H4 (cell line): ENCODE measurements around the gene GALNT18. TPM values are rescaled to one million over a fixed set of nuclear protein-coding genes. Genes with fewer than 3 reads are reported as not detected.

Source experiments
- DNase-seq: peaks from one replicate; pipeline ENCODE4 v3.0.0-alpha.2; 2015; ENCODE audit warnings: low spot score
- total RNA-seq: library from RNA; depleted of rRNA; stranded (reverse); fragments of >200 nt; shearing (Covaris generic); gene quantifications from 2 replicates; pipeline ENCODE4 v1.2.3, GENCODE V29; 2014

Gene GALNT18
- total RNA-seq, 1 experiment from 2014 or later = 5.0 TPM

GRCh38 chr11:11500744-11501487, 120.9 kb downstream of the GALNT18 start:
- no peak for DNase-seq

- no peak for DNase-seq
These were observed 122.5 kb downstream of the GALNT18 start for GRCh38 chr11:11499300-11499699.

GRCh38 chr11:11498195-11498594, 123.6 kb downstream of the GALNT18 start:
- DNase-seq = no peak

- no peak for DNase-seq
These were observed 124.9 kb downstream of the GALNT18 start for GRCh38 chr11:11496879-11497278.

- no peak for DNase-seq
These were observed 127.5 kb downstream of the GALNT18 start for GRCh38 chr11:11494348-11494747.

- DNase-seq = no peak
These were observed 128.1 kb downstream of the GALNT18 start for GRCh38 chr11:11493698-11494097.

- DNase-seq = no peak
These were observed 130.2 kb downstream of the GALNT18 start for GRCh38 chr11:11491589-11491988.

GRCh38 chr11:11491014-11491413, 130.8 kb downstream of the GALNT18 start:
- no peak for DNase-seq

GRCh38 chr11:11486423-11486822, 135.4 kb downstream of the GALNT18 start:
- DNase-seq = no peak

- DNase-seq = no peak
These were observed 135.8 kb downstream of the GALNT18 start for GRCh38 chr11:11486002-11486401.

- DNase-seq = no peak
These were observed 138.2 kb downstream of the GALNT18 start for GRCh38 chr11:11483627-11484026.

GRCh38 chr11:11482730-11483129, 139.1 kb downstream of the GALNT18 start:
- no peak for DNase-seq

GRCh38 chr11:11481371-11481770, 140.4 kb downstream of the GALNT18 start:
- DNase-seq = no peak

- no peak for DNase-seq
These were observed 140.8 kb downstream of the GALNT18 start for GRCh38 chr11:11480971-11481370.

GRCh38 chr11:11478687-11479086, 143.1 kb downstream of the GALNT18 start:
- no peak for DNase-seq

- no peak for DNase-seq
These were observed 143.9 kb downstream of the GALNT18 start for GRCh38 chr11:11477695-11478420.

GRCh38 chr11:11476971-11477645, 144.7 kb downstream of the GALNT18 start:
- DNase-seq = no peak

GRCh38 chr11:11476499-11476898, 145.3 kb downstream of the GALNT18 start:
- no peak for DNase-seq

GRCh38 chr11:11472106-11472505, 149.7 kb downstream of the GALNT18 start:
- no peak for DNase-seq

GRCh38 chr11:11471201-11471600, 150.6 kb downstream of the GALNT18 start:
- no peak for DNase-seq

GRCh38 chr11:11468954-11469353, 152.9 kb downstream of the GALNT18 start:
- no peak for DNase-seq

GRCh38 chr11:11467312-11467711, 154.5 kb downstream of the GALNT18 start:
- no peak for DNase-seq

GRCh38 chr11:11464555-11464954, 157.2 kb downstream of the GALNT18 start:
- DNase-seq = no peak
